ENCODE results near the gene TEX14.

The TEX14 gene

GRCh38 chr17:58516644-58517377 is 175.0 kb downstream of the TEX14 start:
- DNase-seq, result no peak

GRCh38 chr17:58515286-58515685 is 176.6 kb downstream of the TEX14 start:
- no peak for DNase-seq

- DNase-seq, result no peak
Observed at GRCh38 chr17:58514770-58515157, 177.1 kb downstream of the TEX14 start.

- DNase-seq, result peak; percentile 85
Observed at GRCh38 chr17:58513965-58514769, 177.7 kb downstream of the TEX14 start, which contains the start of gene MTMR4. MTMR4 (minus strand) TSS chr17:58514638; CDS start chr17:58514407, 231 bp downstream.

GRCh38 chr17:58513267-58513964 is 178.4 kb downstream of the TEX14 start:
- no peak for DNase-seq

- DNase-seq, result no peak
Observed at GRCh38 chr17:58510075-58510474, 181.8 kb downstream of the TEX14 start.

- no peak for DNase-seq
Observed at GRCh38 chr17:58508341-58509067, 183.3 kb downstream of the TEX14 start.

GRCh38 chr17:58507123-58507634 is 184.7 kb downstream of the TEX14 start:
- DNase-seq, result no peak

All from OCI-M1 (cell line).